HG02678 (cell line): Measurements from ENCODE around the gene PERCC1.
"Not testable (repeated sequence)": the region's sequence is repeated elsewhere in the genome, so short reads cannot be mapped to it uniquely, and the experiment has no call there.

Source experiments
- ATAC-seq: cut with Tn5 transposase; IDR thresholded peaks from one replicate; pipeline ENCODE4 v1.9.1; 2021; ENCODE audit warnings: mild to moderate bottlenecking, moderate library complexity; ENCODE audit not compliant: unreplicated experiment

Gene PERCC1

DNA sequence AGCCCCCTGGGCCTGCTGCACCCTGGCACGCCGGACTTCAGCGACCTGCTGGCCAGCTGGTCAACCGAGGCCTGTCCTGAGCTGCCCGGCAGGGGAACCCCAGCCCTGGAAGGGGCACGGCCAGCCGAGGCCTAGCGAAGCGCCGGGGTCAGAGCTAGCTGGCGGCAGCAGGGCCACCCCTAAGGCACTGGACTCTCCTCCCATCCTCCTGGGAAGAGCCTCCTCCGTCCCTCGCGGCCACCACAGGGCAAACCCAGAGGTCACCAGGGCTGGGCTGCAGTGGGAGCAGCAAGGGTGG, 2.3 kb downstream of the PERCC1 start:
- ATAC-seq = no peak

DNA sequence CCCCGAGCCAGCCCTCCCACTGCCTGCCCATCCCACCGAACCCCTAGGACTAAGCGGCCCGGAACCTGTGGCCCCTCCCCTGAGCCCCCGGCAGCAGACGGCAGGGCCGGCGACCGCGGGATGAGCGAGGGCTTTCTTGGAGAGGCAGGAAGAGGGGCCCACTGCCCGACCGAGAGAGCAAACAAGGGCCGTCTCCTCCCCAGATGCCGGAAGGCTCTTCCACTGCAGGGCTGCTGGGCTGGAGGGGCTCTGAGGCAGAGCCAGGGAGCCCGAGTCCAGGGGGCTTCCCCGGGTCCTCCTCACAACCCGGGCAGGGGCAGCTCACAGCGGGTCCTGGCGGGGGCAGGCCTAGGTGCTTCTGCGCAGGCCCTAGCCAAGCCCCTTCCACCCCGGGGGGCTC, 2.9 kb downstream of the PERCC1 start:
- no peak for ATAC-seq

DNA sequence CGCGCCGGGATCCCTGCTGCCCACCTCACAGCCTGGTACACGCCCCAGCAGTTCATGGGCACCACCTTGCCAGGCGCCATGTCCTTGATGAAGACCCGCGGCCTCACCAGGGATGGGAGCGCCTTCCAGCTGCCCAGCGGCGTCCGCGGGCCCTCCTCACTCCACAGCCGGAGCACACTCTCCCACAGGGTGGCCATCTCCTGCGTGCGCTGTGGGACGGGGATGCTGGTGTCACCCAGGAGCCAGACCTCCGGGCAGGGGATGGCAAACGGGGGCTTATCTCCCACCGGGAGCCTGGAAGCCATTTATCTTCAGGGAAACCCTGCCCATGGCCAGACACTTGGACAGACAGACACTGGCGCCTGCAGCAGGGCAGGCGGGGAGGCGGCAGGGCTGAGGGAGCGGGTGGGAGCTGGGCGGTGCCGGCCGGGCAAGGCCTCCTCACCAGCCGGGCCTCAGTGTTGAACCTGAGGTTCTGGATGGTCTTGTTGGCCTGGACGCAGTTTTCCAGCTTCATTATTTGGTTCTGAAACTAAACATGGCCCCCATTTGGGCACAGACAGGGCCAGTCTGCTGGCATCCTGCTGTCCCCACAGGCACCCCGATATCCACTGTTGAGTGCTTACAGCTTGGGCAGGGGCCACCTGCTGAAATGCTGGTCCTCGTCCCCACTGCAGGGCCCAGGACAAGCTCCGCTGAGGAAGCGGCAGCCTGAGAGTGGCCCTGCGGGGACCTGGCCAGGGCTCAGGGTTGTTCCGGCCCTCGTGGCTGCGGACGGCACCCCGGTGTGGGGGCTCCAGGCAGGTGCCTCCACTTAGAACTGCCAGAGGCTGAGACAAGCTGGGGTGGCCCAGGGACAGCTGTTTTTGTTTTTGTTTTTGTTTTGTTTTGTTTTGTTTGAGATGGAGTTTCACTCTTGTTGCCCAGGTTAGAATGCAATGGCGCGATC, 4.0 kb downstream of the PERCC1 start:
- no peak for ATAC-seq

DNA sequence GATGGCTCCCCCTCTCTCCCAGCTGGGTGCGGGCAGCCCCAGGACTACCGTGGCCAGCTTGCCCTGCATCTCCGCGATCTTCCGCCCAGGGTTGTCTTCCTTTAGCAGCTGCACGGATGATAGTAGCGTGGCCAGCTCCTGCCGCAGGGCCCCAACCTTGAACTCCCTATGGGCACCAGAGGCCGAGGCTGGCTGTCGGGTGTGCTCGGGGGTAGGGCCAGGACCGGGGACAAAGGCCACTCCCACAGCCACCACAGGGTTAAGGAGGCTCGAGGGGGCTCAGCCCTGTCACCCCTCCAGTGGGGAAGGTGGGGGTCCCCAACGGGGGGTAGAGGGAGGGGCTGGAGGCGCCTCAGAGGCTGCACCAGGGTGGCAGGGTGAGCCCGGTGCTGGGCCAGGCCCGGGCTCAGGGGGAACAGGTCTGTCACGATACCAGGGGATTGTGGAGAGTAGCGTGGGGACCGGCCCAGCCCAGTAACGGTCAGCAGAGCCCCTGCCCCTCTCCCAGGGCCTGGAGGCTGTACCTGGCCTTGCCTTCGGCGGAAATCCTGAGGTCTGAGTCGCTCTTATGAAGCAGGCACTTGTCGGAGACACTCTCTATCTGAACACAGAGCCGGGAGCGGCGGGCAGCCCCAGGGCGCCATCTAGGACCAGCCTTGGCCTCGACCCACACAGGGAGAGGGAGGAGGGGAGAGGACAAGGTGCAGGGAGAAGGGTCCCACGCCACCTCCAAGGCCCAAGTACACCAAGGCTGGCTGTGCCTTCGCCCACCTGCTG, 5.2 kb downstream of the PERCC1 start:
- ATAC-seq = no peak

DNA sequence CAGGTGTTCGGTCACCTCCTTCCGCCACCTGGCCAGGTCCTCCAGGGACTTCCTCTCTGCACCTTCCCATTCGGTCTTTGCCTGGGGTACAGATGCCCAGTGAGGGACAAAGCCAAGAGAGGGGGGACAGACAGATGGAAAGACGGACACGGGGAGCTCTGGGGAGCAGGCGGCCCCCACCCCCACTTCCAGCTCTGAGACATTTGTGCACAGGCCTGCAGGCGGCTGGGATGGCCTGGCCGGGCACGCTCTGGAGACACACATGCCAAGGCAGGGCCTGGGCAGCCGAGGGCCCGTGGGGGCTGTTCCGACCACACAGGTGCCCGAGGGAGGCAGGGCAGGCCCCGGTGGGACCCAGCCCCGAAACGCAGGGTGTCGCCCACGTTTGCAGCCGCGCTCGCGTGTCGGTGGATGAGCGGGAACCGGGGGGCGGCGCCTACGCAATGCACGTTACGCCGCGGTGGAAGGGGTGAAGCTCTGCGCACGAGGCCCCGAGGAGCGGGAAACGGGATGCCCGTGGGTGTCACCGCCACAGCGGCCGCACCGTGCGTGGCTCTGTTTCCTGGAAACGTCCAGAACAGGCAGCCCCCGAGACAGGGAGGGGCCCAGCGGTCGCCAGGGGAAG, 6.0 kb downstream of the PERCC1 start:
- ATAC-seq = no peak

DNA sequence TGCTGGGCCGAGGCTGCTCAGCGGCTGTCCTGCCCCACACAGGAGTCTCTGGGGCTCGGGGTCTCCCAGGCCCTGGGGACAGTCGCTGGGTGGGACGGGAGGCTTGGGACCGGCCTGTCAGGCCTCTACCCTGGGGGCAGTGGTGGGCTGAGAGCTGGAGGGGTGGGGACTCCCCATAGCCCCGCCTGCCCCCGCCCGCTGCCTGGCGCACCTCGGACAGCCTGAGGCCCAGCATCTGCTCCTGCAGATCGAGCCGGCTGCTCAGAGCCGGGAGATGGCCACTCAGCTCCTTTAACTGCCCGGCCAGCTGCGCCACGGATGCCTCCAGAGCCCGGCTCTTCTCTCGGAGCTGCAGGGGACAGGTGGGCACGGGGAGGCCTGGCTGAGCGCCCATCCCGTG, 6.7 kb downstream of the PERCC1 start:
- no peak for ATAC-seq

DNA sequence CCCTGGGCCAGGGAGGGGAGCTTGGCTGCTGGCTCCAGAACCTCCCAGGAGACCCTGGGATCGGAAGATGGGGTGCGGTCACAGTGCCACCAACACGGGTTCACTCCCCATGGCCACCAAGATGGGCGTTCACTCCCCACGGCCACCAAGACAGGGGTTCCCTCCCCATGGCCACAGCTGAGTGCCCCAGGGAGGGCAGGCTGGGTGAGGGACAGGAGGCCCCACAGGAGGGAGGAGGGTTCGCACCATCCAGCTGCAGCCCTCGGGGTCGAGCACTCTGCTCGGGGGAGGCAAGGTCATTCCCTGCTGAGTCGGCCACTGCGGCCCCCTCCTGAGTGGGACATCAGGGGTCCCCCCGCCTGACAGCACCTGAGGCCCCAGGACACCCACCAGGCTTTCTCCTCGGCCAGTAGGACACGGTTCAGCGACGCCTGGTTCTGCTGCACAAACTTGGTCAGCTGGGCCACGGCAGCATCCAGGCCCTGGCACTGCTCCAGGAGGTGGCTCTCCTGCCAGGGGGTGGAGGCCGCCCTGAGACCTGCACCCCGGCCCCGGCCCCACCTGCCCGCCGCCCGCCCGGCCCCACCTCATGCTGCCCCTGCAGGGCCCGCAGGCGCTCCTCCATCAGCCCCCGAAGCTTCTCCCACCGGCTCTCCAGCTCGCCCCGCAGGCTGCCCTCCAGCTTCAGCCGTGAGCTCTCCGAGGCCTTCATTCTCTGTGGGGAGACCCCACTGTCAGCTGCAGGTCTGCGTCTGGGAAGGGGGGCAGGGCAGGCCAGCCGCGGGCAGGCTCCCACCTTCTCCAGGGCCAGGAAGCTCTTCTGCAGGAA, 7.6 kb downstream of the PERCC1 start:
- no peak for ATAC-seq

DNA sequence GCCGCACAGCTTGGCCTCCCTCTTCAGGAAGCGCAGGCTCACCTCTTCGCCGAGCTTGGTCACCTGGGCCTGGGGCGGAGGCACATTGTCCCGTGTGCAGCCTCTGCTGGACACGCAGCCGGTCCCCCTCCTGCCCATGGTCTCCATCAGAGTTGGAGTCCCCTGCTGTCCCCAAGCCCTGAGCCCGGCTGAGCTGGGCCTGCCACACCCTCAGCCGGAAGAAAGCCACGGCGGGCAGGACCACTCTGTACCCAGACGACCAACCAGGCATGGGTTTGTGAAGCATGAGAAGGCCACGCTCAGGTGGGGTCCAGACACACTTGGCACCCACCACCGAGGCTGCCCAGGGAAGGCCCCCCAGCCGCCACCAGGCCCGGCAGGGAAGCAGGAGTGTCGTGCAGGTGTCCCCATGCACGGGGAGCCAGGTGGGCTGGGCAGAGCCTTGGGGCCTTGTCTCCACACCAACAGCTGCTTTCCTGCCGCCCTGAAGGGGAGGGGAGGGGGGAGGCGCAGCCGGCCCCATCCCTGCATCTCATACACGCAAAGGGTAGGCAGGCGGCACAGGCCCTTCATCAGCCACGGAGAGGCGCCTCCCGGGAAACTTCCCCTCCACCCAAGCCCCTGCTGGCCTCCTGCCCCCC, 8.3 kb downstream of the PERCC1 start:
- ATAC-seq = no peak

DNA sequence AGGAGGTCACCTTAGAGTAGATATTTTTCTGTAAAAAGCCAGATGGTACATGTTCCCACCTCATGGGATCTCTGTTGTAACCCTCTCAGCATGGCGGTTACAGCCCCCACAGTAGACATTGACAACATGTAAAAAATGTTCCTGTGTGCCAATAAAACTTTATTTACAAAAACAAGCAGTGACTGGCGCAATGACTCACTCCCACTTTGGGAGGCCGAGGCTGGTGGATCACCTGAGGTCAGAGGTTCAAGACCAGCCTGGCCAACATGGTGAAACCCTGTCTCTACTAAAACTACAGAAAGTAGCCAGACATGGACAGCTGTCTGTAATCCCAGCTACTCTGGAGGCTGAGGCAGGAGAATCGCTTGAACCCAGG, 8.8 kb downstream of the PERCC1 start:
- ATAC-seq = not testable (repeated sequence)

DNA sequence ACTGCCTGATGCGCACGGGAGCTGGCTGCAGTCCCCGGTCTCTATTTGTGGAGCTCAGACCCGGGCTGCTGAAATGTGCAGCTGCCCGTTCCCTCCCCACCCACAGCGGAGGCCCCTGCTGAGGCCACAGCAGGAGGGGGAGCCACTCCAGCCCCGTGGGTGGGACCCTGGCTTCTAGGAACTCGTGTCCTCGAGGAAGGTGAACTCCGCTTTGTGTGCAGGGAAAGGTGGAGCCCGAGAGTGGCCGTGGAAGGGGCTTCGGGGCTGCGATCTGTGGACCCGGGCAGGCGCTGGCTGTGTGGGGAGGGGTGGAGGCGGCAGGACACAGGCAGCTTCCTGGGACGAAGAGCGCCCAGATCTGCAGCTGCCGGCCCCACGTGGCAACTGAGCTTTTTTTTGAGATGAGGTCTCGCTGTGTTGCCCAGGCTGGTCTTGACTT, 10.5 kb downstream of the PERCC1 start:
- ATAC-seq = no peak

DNA sequence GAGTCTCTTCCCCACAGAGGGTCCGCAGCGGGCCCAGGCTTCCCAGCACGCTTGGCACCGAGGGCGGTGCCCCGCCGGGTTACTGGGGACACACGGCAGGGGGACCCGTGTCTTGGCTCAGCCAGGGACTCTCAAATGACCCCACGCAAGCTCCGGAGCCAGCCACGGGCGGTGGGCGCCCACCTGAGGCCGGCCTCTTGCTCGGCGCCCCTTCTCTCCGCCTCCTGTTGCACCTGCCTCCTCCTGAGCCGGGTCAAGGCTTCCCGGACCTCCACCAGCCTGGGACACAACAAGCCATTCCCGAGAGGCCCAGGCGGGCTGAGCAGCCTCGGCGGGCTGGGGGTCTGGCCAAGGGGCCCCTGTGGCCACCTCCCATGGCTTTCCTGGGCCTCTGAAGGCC, 11.8 kb downstream of the PERCC1 start:
- ATAC-seq = no peak

DNA sequence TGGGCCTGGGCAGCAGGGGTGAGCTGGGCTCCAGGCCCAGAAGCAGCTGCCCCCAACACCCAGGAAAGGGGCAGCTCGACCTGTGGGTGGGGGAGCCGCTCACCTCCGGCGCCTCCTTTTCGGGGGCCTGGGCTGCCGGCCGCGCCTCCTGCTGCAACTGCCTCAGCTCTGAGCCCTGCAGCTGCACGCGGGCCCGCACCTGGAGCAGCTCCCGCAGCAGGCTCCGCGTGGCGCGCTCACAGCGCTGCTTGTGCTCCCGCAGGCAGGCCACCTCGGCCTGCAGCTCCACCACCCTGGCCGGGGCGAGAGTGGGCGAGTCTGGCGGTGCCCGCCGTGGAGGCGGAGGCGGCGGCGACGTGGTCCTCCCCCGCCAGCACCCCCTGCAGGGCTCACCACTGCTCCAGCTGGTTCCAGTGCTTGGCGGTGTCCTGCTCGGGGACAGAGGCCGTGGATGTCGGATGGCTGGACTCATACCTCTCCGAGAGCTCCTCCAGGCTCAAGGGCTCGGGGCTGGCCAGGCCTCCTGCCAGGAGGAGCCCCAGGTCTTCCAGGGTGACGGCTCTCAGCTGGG, 12.6 kb downstream of the PERCC1 start:
- ATAC-seq = no peak

DNA sequence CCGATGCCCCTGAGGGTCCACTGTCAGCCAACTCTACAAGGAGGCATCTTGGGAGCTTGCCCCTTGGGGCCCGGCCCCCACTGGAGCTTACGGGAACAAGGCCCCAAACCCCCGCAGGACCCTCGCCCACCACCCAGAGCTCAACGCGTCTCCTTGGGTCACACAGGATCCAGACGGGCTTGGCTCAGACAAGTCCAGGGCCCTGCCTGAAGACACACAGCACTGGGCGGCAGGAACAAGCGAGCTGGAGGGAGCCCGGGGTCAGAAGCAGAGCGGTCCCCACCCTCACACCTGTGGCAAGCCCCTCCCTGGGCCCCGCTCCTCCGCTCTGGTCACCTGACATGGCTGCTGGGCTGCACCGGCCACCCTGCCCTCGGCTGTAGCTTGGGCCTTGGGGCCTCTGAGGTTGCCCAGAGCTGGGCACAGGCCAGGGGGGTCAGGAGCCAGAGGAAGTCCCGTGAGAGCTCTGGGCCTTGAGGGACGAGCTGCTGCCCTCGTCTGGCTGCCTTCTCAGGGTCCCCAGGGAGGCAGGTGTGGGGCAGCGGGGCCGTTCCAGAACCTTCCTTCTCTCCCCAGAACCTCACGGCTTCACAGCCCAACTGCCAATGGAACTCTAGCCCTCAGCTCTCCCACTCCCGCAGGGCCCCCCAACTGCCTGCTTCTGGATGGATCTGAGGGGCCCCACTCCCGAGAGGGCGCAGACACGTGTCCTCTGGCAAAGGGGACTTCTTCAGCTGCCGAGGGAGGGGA, 13.3 kb downstream of the PERCC1 start, which contains the start of gene CCDC154:
TSS of gene CCDC154 (minus strand) at position 577 of the 750 bp plus-strand sequence. CDS start at position 343, 234 bp downstream.
- ATAC-seq = no peak

DNA sequence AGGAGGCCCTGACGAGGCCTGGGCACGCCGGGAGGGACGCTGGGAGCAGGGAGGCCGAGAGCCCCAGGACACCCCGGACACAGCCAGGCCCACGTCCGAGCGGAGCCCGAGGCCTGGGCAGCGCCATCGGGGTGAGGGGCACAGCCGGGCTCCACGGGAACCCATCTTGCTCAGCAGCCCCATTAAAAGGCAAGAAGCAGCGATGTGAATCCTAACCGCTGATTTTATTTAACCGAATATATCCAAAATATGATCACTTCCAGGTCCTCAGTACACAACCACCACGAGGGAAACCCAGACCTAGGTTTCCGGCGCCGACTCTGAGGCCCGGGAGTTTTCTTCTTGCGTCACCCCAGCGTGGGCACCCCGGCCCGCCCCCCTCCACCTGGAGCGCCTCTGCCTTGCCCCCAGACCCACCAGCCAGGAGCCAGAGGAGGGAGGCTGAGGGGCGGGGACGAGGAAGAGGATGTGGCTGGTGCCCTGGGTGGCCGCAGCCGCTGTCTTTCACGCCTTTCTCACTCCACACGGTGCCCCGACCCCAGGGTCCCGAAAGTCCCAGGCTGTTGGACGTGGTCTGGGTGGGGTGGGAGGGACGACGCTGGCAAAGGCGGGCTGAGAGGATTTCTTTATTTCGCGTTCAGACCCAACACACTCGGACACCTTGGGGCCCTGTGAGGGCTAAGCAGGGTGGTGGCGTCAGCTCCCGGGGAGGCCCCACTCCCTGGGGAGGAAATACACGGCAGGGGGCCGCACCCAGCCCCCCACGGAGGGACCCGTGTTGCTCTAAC, 14.0 kb downstream of the PERCC1 start:
- no peak for ATAC-seq

DNA sequence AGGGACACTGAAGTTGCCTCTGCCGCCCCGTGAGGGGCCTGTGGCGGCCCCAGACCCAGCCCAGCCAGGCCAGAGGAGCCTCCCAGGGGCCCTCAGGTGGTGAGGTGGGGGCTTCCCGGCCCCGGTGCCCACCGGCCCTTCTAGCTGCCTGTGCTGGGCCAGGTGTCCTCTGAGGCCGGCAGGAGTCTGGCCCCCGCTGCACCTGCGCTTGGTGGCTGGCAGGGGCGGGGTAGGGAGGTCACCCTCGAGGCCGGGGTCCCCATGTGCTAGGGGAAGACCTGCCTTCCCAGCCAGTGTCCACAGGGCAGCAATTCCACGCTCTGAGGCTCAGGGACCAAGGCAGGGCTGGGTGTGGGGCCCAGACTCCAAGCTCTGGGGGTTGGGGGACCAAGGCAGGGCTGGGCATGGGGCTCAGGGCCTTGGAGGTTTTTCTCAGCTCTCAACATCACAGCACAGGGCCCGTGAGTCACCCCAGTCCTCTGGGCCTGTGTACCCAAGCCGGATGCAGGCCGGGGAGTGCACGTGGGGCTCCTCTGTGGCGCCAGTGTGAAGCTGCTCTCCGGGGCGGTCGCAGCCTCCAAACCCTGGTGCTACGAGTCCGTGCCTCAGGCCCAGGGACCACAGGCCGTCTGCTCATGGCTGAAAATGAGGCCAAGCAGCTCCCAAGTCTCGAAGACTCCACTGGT, 14.8 kb downstream of the PERCC1 start:
- ATAC-seq = no peak

DNA sequence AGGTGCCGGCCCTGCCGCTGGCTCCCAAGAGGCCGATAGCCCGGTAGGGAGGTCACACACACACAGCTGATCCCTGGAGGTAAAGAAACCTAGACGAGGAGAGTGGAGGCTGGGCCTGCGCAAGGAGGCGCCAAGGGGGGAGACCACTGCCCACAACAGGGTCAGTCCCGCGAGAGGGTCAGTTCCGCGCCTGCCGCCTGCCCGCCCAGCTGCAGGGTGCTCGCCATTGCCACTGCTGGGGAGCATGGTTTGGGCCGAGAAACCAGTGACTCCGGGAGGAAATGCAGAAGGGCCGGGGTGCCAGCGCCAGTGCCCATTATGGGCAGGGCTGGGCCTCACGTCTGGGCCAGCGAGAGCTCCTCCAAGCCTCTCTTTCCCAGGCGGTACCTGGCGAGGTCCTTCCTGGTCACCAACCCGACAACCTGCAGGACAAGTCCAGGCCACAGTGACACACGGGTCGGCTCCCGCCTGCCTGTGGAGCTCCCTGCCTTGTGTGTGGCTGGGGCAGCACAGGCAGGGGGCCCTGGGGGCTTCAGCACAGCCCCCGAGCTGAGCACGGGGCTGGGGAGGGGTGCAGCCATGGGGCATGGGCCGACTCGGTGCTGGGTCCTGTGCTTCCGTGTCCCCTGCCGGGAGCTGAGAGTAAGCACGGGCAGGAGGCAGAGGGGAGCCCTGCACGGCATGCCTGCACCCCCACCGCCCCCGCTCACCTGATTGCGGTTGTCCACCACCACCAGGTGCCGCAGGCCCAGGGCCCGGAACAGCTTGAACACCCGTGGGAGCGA, 15.6 kb downstream of the PERCC1 start:
- no peak for ATAC-seq

DNA sequence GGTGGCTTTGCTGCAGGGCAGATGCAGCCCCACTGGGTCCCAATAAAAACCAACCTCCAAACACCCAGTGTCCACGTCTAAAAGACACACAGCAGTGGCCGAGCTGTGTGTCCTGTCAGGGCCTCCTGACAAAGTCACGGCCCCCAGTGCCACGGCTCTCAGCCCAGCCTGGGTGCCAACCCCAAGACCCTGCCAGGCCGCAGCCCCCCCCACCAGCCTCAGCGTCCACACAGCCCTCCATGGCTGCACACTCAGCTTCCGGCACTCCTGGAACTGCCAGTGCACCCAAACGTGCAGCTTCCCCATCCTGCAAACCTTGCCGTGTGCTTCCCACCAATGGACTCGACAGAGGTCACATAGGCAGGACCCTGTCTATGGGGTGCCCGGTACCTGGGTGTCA, 17.1 kb downstream of the PERCC1 start:
- no peak for ATAC-seq
